ENCODE measurements around the gene SAMHD1.
A peak's percentile ranks its signal among the peaks of the same experiment; 100 is the strongest.
"Not testable (repeated sequence)": the region's sequence is repeated elsewhere in the genome, so short reads cannot be mapped to it uniquely, and the experiment has no call there.

Gene SAMHD1

GRCh38 chr20:36916199-36916598, 35.3 kb downstream of the SAMHD1 start:
- DNase-seq (ENCODE audit: low spot score): no peak

GRCh38 chr20:36908603-36909002, 42.9 kb downstream of the SAMHD1 start:
- no peak for DNase-seq (ENCODE audit: low spot score)

- not testable (repeated sequence) for DNase-seq (ENCODE audit: low spot score)
Measured at GRCh38 chr20:36906086-36906485, 45.4 kb downstream of the SAMHD1 start.

GRCh38 chr20:36905566-36905965, 45.9 kb downstream of the SAMHD1 start:
- DNase-seq (ENCODE audit: low spot score): not testable (repeated sequence)

GRCh38 chr20:36904690-36905089, 46.8 kb downstream of the SAMHD1 start:
- DNase-seq (ENCODE audit: low spot score): no peak

- DNase-seq (ENCODE audit: low spot score): no peak
Measured at GRCh38 chr20:36895036-36895435, 56.5 kb downstream of the SAMHD1 start.

- DNase-seq (ENCODE audit: low spot score): no peak
Measured at GRCh38 chr20:36893801-36894200, 57.7 kb downstream of the SAMHD1 start.

GRCh38 chr20:36891211-36891610, 60.3 kb downstream of the SAMHD1 start:
- no peak for DNase-seq (ENCODE audit: low spot score)

- DNase-seq (ENCODE audit: low spot score): no peak
Measured at GRCh38 chr20:36890586-36890985, 60.9 kb downstream of the SAMHD1 start.

GRCh38 chr20:36888880-36889516, 62.5 kb downstream of the SAMHD1 start:
- no peak for DNase-seq (ENCODE audit: low spot score)

GRCh38 chr20:36887752-36888090, 63.8 kb downstream of the SAMHD1 start:
- DNase-seq (ENCODE audit: low spot score): no peak

GRCh38 chr20:36886859-36887751, 64.4 kb downstream of the SAMHD1 start:
- DNase-seq (ENCODE audit: low spot score): peak; percentile 80

GRCh38 chr20:36885356-36885755, 66.2 kb downstream of the SAMHD1 start:
- no peak for DNase-seq (ENCODE audit: low spot score)

GRCh38 chr20:36883977-36884535, 67.5 kb downstream of the SAMHD1 start:
- no peak for DNase-seq (ENCODE audit: low spot score)

GRCh38 chr20:36881888-36882287, 69.6 kb downstream of the SAMHD1 start:
- DNase-seq (ENCODE audit: low spot score): no peak

- DNase-seq (ENCODE audit: low spot score): no peak
Measured at GRCh38 chr20:36881331-36881730, 70.2 kb downstream of the SAMHD1 start.

GRCh38 chr20:36880741-36881250, 70.7 kb downstream of the SAMHD1 start:
- no peak for DNase-seq (ENCODE audit: low spot score)

GRCh38 chr20:36878941-36879340, 72.6 kb downstream of the SAMHD1 start:
- no peak for DNase-seq (ENCODE audit: low spot score)

GRCh38 chr20:36876473-36876833, 75.1 kb downstream of the SAMHD1 start:
- DNase-seq (ENCODE audit: low spot score): no peak

- DNase-seq (ENCODE audit: low spot score): no peak
Measured at GRCh38 chr20:36875702-36876472, 75.6 kb downstream of the SAMHD1 start, which contains the start of gene TLDC2. TLDC2 (plus strand) TSS chr20:36876138; CDS start chr20:36876175, 37 bp downstream.

- not testable (repeated sequence) for DNase-seq (ENCODE audit: low spot score)
Measured at GRCh38 chr20:36875093-36875492, 76.4 kb downstream of the SAMHD1 start.
